ENCODE results near the gene COBL. TPM values are rescaled to one million over a fixed set of nuclear protein-coding genes. Genes with fewer than 3 reads are reported as not detected.

Gene COBL
- total RNA-seq, 1 experiment from 2014 or later = 8.6 TPM

- Histone ChIP-seq H4K20me1 (ENCODE audit: low read length) (no peaks in the 10 kb centered on the region), H3K9ac (ENCODE audit: low read length) (no peak overlapping the region), H3K4me1 (ENCODE audit: insufficient read depth, low read length) (no peaks in the 10 kb centered on the region), H3K4me3 (ENCODE audit: low read length) (no peak overlapping the region), H3K36me3 (ENCODE audit: low read depth, low read length) (no peaks in the 10 kb centered on the region), H3K9me3 (ENCODE audit: low read length) (no peaks in the 10 kb centered on the region), H3K4me2 (ENCODE audit: low read length) (no peak overlapping the region), H3F3A (ENCODE audit: low read length, unreplicated experiment) (no peaks in the 10 kb centered on the region), H3K27ac (ENCODE audit: low read length) (no peak overlapping the region), H3K27me3 (ENCODE audit: low read length) (no peaks in the 10 kb centered on the region), H2AFZ (ENCODE audit: low read length) (no peak overlapping the region), H3K79me2 (ENCODE audit: low read length) (no peaks in the 10 kb centered on the region), H3K9me2 (replicated peaks; ENCODE audit: low read length) (no peaks in the 10 kb centered on the region)
- intact Hi-C loops (cut with micrococcal nuclease) = no loop called here
- DNase-seq (no peak), ATAC-seq (no peak)
- TF ChIP-seq EZH2phosphoT487 (IDR thresholded peaks at IDR 0.05; ENCODE audit: borderline replicate concordance, low read length) = no peak
- TF ChIP-seq CTCF (conservative IDR thresholded peaks at IDR 0.05; ENCODE audit: low read depth, low read length) = no peak
- TF ChIP-seq EZH2 (IDR thresholded peaks at IDR 0.05; ENCODE audit: low read length, unreplicated experiment) = no peak
- CTCF ChIA-PET = no interaction called here
- POLR2A ChIA-PET (ENCODE audit: unreplicated experiment) = no interaction called here
- no TSS peak for BruUV-seq (replicated peaks)
These were observed 73.0 kb downstream of the COBL start for GRCh38 chr7:51243631-51244030.

- Histone ChIP-seq H3K79me2 (ENCODE audit: low read length) (no peaks in the 10 kb centered on the region), H3K4me1 (ENCODE audit: insufficient read depth, low read length) (no peaks in the 10 kb centered on the region), H3K9me3 (ENCODE audit: low read length) (no peaks in the 10 kb centered on the region), H3K4me3 (ENCODE audit: low read length) (no peak overlapping the region), H3K9ac (ENCODE audit: low read length) (no peak overlapping the region), H3K27me3 (ENCODE audit: low read length) (no peaks in the 10 kb centered on the region), H3K9me2 (replicated peaks; ENCODE audit: low read length) (no peaks in the 10 kb centered on the region), H3K27ac (ENCODE audit: low read length) (no peak overlapping the region), H3K4me2 (ENCODE audit: low read length) (no peak overlapping the region), H3K36me3 (ENCODE audit: low read depth, low read length) (no peaks in the 10 kb centered on the region), H2AFZ (ENCODE audit: low read length) (no peak overlapping the region), H3F3A (ENCODE audit: low read length, unreplicated experiment) (no peaks in the 10 kb centered on the region), H4K20me1 (ENCODE audit: low read length) (no peaks in the 10 kb centered on the region)
- ChIA-PET POLR2A (ENCODE audit: unreplicated experiment) (no interaction called here), CTCF (no interaction called here)
- no TSS peak for BruUV-seq (replicated peaks)
- intact Hi-C loops (cut with micrococcal nuclease) = no loop called here
- ATAC-seq = no peak
- no peak for DNase-seq
- no peak for TF ChIP-seq EZH2 (IDR thresholded peaks at IDR 0.05; ENCODE audit: low read length, unreplicated experiment)
These were observed 73.6 kb downstream of the COBL start for GRCh38 chr7:51242881-51243518.

- Histone ChIP-seq H3K9me2 (replicated peaks; ENCODE audit: low read length) (no peaks in the 10 kb centered on the region), H3K36me3 (ENCODE audit: low read depth, low read length) (no peaks in the 10 kb centered on the region), H3K4me2 (ENCODE audit: low read length) (no peak overlapping the region), H3K9me3 (ENCODE audit: low read length) (no peaks in the 10 kb centered on the region), H4K20me1 (ENCODE audit: low read length) (no peaks in the 10 kb centered on the region), H3K4me3 (ENCODE audit: low read length) (no peak overlapping the region), H3K27ac (ENCODE audit: low read length) (no peak overlapping the region), H3K4me1 (ENCODE audit: insufficient read depth, low read length) (no peaks in the 10 kb centered on the region), H3F3A (ENCODE audit: low read length, unreplicated experiment) (no peaks in the 10 kb centered on the region), H3K9ac (ENCODE audit: low read length) (no peak overlapping the region), H3K79me2 (ENCODE audit: low read length) (no peaks in the 10 kb centered on the region), H3K27me3 (ENCODE audit: low read length) (no peaks in the 10 kb centered on the region), H2AFZ (ENCODE audit: low read length) (no peak overlapping the region)
- ChIA-PET POLR2A (ENCODE audit: unreplicated experiment) (no interaction called here), CTCF (no interaction called here)
- ATAC-seq (no peak), DNase-seq (peak; percentile 2)
- intact Hi-C loops (cut with micrococcal nuclease) = no loop called here
- BruUV-seq (replicated peaks) = no TSS peak
- TF ChIP-seq EZH2phosphoT487 (IDR thresholded peaks at IDR 0.05; ENCODE audit: borderline replicate concordance, low read length) = no peak
- TF ChIP-seq EZH2 (IDR thresholded peaks at IDR 0.05; ENCODE audit: low read length, unreplicated experiment) = no peak
- TF ChIP-seq CTCF (conservative IDR thresholded peaks at IDR 0.05; ENCODE audit: low read depth, low read length) = no peak
These were observed 74.5 kb downstream of the COBL start for GRCh38 chr7:51242007-51242691.

Measured in PC-3 (cell line).